Thoracic aorta (tissue), 2 donors: ENCODE data around the gene COPB1. TPM values are rescaled to one million over a fixed set of nuclear protein-coding genes. Genes with fewer than 3 reads are reported as not detected.

ENCODE experiments used
- ATAC-seq: fragments of 150-250 bp; one replicate; pipeline ENCODE4 v1.8.0; 2017; ENCODE audit warnings: low read depth; ENCODE audit not compliant: insufficient number of reproducible peaks, low FRiP score
- DNase-seq: peaks from one replicate; pipeline ENCODE4 v3.0.0-alpha.2; 2020; ENCODE audit warnings: low spot score
- H3K27ac ChIP-seq, 2 donors: fragments of 200-600 bp; sonication (generic); 1 replicate in 1 of 2; 2 replicates in 1 of 2; pipeline ENCODE4 v1.5.1; 2016; ENCODE audit warnings: mild to moderate bottlenecking in 2 of 2, moderate library complexity in 2 of 2
- H3K27me3 ChIP-seq: fragments of 200-600 bp; sonication (generic); replicated peaks from 2 replicates; pipeline ENCODE4 v1.6.0; 2016; ENCODE audit warnings: mild to moderate bottlenecking; ENCODE audit not compliant: insufficient read depth
- H3K36me3 ChIP-seq: fragments of 200-600 bp; sonication (generic); one replicate; pipeline ENCODE4 v1.5.1; 2016
- H3K4me1 ChIP-seq, 2 donors: fragments of 200-600 bp; sonication (generic); 1 replicate in 1 of 2; 2 replicates in 1 of 2; pipeline versions ENCODE4 v1.5.1 to v1.6.0; 2016; ENCODE audit warnings: low read depth in 2 of 2, mild to moderate bottlenecking in 1 of 2; ENCODE audit not compliant: control insufficient read depth in 1 of 2
- H3K4me3 ChIP-seq: fragments of 200-600 bp; sonication (generic); 2 replicates; pipeline ENCODE4 v1.5.1; 2016; ENCODE audit warnings: mild to moderate bottlenecking
- H3K9me3 ChIP-seq: fragments of 200-600 bp; sonication (generic); 2 replicates; pipeline ENCODE4 v1.5.1; 2016
- total RNA-seq, 2 donors: library from RNA; depleted of rRNA; stranded (reverse); fragments of >200 nt; gene quantifications; one replicate each; pipeline versions ENCODE4 v1.1.0 to v1.2.3, GENCODE V29; 2016
- TF ChIP-seq, protein P1 (sequence below): fragments of 200-600 bp; sonication (generic); IDR thresholded peaks from one replicate; pipeline ENCODE4 v1.5.1; 2019; ENCODE audit warnings: antibody characterized with exemption

Gene COPB1
- total RNA-seq, 2 donors from 2014 or later = 88.8 to 111 TPM

- H3K4me3 ChIP-seq = no peak overlapping the region
- no peaks in the 10 kb centered on the region for H3K9me3 ChIP-seq
- no peak for DNase-seq
- no peaks in the 10 kb centered on the region for H3K27me3 ChIP-seq
- no peaks in the 10 kb centered on the region for H3K36me3 ChIP-seq
- TF ChIP-seq, protein P1, sequence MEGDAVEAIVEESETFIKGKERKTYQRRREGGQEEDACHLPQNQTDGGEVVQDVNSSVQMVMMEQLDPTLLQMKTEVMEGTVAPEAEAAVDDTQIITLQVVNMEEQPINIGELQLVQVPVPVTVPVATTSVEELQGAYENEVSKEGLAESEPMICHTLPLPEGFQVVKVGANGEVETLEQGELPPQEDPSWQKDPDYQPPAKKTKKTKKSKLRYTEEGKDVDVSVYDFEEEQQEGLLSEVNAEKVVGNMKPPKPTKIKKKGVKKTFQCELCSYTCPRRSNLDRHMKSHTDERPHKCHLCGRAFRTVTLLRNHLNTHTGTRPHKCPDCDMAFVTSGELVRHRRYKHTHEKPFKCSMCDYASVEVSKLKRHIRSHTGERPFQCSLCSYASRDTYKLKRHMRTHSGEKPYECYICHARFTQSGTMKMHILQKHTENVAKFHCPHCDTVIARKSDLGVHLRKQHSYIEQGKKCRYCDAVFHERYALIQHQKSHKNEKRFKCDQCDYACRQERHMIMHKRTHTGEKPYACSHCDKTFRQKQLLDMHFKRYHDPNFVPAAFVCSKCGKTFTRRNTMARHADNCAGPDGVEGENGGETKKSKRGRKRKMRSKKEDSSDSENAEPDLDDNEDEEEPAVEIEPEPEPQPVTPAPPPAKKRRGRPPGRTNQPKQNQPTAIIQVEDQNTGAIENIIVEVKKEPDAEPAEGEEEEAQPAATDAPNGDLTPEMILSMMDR = no peak
- H3K4me1 ChIP-seq = no peaks in the 10 kb centered on the region
- no peak overlapping the region for H3K27ac ChIP-seq
- no peak for ATAC-seq
Measured at GRCh38 chr11:14435717-14436512, 63.7 kb downstream of the COPB1 start.

- Histone ChIP-seq H3K27me3 (no peaks in the 10 kb centered on the region), H3K4me1 (peaks cover 15 to 28% of the 10 kb centered on the region in 2 donors), H3K36me3 (no peaks in the 10 kb centered on the region), H3K4me3 (no peak overlapping the region), H3K27ac (no peak overlapping the region), H3K9me3 (no peaks in the 10 kb centered on the region)
- DNase-seq (no peak), ATAC-seq (no peak)
- TF ChIP-seq, protein P1 = no peak
Measured at GRCh38 chr11:14425621-14426020, 74.0 kb downstream of the COPB1 start.

DNA sequence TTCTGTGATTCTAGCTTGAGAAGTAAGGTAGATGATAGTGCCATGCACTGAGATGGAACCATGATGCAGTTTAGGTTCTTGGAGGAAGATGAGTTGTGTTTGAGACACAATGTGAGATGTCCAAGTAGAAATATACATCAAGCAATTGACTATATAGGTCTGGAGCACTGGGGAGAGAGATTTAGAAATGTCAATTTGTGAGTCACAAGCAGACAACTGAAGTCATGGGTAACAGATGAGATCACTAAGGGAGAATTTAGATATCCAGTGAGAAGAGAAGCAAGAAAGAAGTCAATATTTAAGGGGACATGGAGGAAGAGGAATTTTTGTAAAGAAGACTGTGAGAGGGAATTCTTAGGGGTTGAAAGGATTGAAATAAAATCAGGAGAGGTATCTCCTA, 75.5 kb downstream of the COPB1 start:
- no peaks in the 10 kb centered on the region for H3K27me3 ChIP-seq
- DNase-seq (no peak), ATAC-seq (no peak)
- no peaks in the 10 kb centered on the region for H3K9me3 ChIP-seq
- no peaks in the 10 kb centered on the region for H3K36me3 ChIP-seq
- H3K4me1 ChIP-seq = peaks cover 15 to 28% of the 10 kb centered on the region in 2 donors
- TF ChIP-seq, protein P1 = no peak
- no peak overlapping the region for H3K4me3 ChIP-seq
- no peak overlapping the region for H3K27ac ChIP-seq

- H3K36me3 ChIP-seq = no peaks in the 10 kb centered on the region
- DNase-seq = no peak
- H3K4me3 ChIP-seq = no peak overlapping the region
- ATAC-seq = no peak
- no peaks in the 10 kb centered on the region for H3K9me3 ChIP-seq
- H3K27me3 ChIP-seq = no peaks in the 10 kb centered on the region
- TF ChIP-seq, protein P1 = no peak
- H3K27ac ChIP-seq = peak overlapping the region; percentile 47 to 61
- peaks cover 15 to 28% of the 10 kb centered on the region in 2 donors for H3K4me1 ChIP-seq
Measured at GRCh38 chr11:14423633-14424032, 76.0 kb downstream of the COPB1 start.

GRCh38 chr11:14422814-14423182, 76.8 kb downstream of the COPB1 start:
- TF ChIP-seq, protein P1 = no peak
- H3K4me3 ChIP-seq = peak overlapping the region; percentile 13
- no peaks in the 10 kb centered on the region for H3K27me3 ChIP-seq
- peak overlapping the region; percentile 47 to 61 for H3K27ac ChIP-seq
- ATAC-seq (no peak), DNase-seq (no peak)
- no peaks in the 10 kb centered on the region for H3K9me3 ChIP-seq
- H3K4me1 ChIP-seq = peaks cover 15 to 29% of the 10 kb centered on the region in 2 donors
- no peaks in the 10 kb centered on the region for H3K36me3 ChIP-seq
